ENCODE results near the gene PDLIM5.

The PDLIM5 gene

GRCh38 chr4:94566420-94566819 is 114.7 kb downstream of the PDLIM5 start:
- no peak for DNase-seq

- DNase-seq: no peak
Measured at GRCh38 chr4:94567811-94568210, 116.1 kb downstream of the PDLIM5 start.

GRCh38 chr4:94570558-94570957 is 118.8 kb downstream of the PDLIM5 start:
- no peak for DNase-seq

GRCh38 chr4:94571298-94571697 is 119.6 kb downstream of the PDLIM5 start:
- DNase-seq: no peak

- DNase-seq: no peak
Measured at GRCh38 chr4:94571715-94572114, 120.0 kb downstream of the PDLIM5 start.

- DNase-seq: no peak
Measured at GRCh38 chr4:94574050-94574449, 122.3 kb downstream of the PDLIM5 start.

GRCh38 chr4:94574616-94575015 is 122.9 kb downstream of the PDLIM5 start:
- DNase-seq: no peak

GRCh38 chr4:94575652-94576051 is 123.9 kb downstream of the PDLIM5 start:
- no peak for DNase-seq

- DNase-seq: no peak
Measured at GRCh38 chr4:94576210-94576609, 124.5 kb downstream of the PDLIM5 start.

- DNase-seq: no peak
Measured at GRCh38 chr4:94577136-94577535, 125.4 kb downstream of the PDLIM5 start.

GRCh38 chr4:94578195-94578594 is 126.5 kb downstream of the PDLIM5 start:
- no peak for DNase-seq

- DNase-seq: no peak
Measured at GRCh38 chr4:94581766-94582165, 130.0 kb downstream of the PDLIM5 start.

- no peak for DNase-seq
Measured at GRCh38 chr4:94582517-94582916, 130.8 kb downstream of the PDLIM5 start.

GRCh38 chr4:94583914-94584641 is 132.3 kb downstream of the PDLIM5 start:
- DNase-seq: no peak

GRCh38 chr4:94588896-94589693 is 137.4 kb downstream of the PDLIM5 start:
- no peak for DNase-seq

GRCh38 chr4:94590493-94590892 is 138.8 kb downstream of the PDLIM5 start:
- no peak for DNase-seq

- DNase-seq: no peak
Measured at GRCh38 chr4:94591289-94591688, 139.5 kb downstream of the PDLIM5 start.

GRCh38 chr4:94595013-94595412 is 143.3 kb downstream of the PDLIM5 start:
- DNase-seq: no peak

- DNase-seq: no peak
Measured at GRCh38 chr4:94595880-94596483, 144.2 kb downstream of the PDLIM5 start.

- no peak for DNase-seq
Measured at GRCh38 chr4:94598758-94599157, 147.0 kb downstream of the PDLIM5 start.

GRCh38 chr4:94603170-94603747 is 151.5 kb downstream of the PDLIM5 start:
- no peak for DNase-seq

GRCh38 chr4:94605241-94605805 is 153.6 kb downstream of the PDLIM5 start:
- no peak for DNase-seq

GRCh38 chr4:94610145-94610544 is 158.4 kb downstream of the PDLIM5 start:
- no peak for DNase-seq
